NOMO-1 treated with dmso at 0.1 percent for 144 hours (cell line): ENCODE data around the gene ENO2.
A peak's percentile ranks its signal among the peaks of the same experiment; 100 is the strongest.

Source experiments
- DNase-seq: peaks from one replicate; lab custom pipeline; 2025; ENCODE audit not compliant: unreplicated experiment; lab: John Stamatoyannopoulos, UW

ENO2 gene

GRCh38 chr12:6929466-6930452, 15.4 kb downstream of the ENO2 start:
- no peak for DNase-seq

GRCh38 chr12:6932766-6933165, 18.4 kb downstream of the ENO2 start:
- DNase-seq, result no peak

GRCh38 chr12:6934110-6934509, 19.7 kb downstream of the ENO2 start:
- DNase-seq, result no peak

- DNase-seq, result no peak
Observed at GRCh38 chr12:6935371-6936193, 21.2 kb downstream of the ENO2 start.

- no peak for DNase-seq
Observed at GRCh38 chr12:6936194-6936635, 21.8 kb downstream of the ENO2 start.

GRCh38 chr12:6936636-6937480, 22.5 kb downstream of the ENO2 start:
- peak; percentile 36 for DNase-seq

- peak; percentile 96 for DNase-seq
Observed at GRCh38 chr12:6937481-6938352, 23.3 kb downstream of the ENO2 start.

GRCh38 chr12:6938353-6939190, 24.2 kb downstream of the ENO2 start:
- DNase-seq, result no peak

GRCh38 chr12:6939191-6939540, 24.8 kb downstream of the ENO2 start:
- no peak for DNase-seq

- DNase-seq, result no peak
Observed at GRCh38 chr12:6941267-6941666, 26.9 kb downstream of the ENO2 start.

GRCh38 chr12:6941782-6942181, 27.4 kb downstream of the ENO2 start:
- no peak for DNase-seq

GRCh38 chr12:6942331-6942665, 27.9 kb downstream of the ENO2 start:
- no peak for DNase-seq

GRCh38 chr12:6943389-6943721, 29.0 kb downstream of the ENO2 start:
- DNase-seq, result peak; percentile 89

GRCh38 chr12:6943722-6944380, 29.5 kb downstream of the ENO2 start, which contains the start of the genes C12orf57 and RNU7-1:
Gene C12orf57, plus strand, starts transcription at chr12:6944022. Its CDS starts 100 bp downstream, at chr12:6944122.
Gene RNU7-1, plus strand, starts transcription at chr12:6943816.
- DNase-seq, result peak; percentile 84

GRCh38 chr12:6944381-6945186, 30.2 kb downstream of the ENO2 start:
- peak; percentile 80 for DNase-seq

GRCh38 chr12:6945613-6946012, 31.2 kb downstream of the ENO2 start:
- no peak for DNase-seq

- DNase-seq, result peak; percentile 55
Observed at GRCh38 chr12:6946033-6946919, 31.9 kb downstream of the ENO2 start.
